Tibial nerve (tissue), 4 donors: ENCODE results near the gene PPFIBP2. TPM values are rescaled to one million over a fixed set of nuclear protein-coding genes. Genes with fewer than 3 reads are reported as not detected.

ENCODE experiments used
- DNase-seq, 2 donors: peaks; one replicate each; pipeline ENCODE4 v3.0.0-alpha.2; 2019; ENCODE audit warnings: low spot score in 2 of 2
- H3K27ac ChIP-seq, 4 donors: fragments of 200-600 bp; sonication (generic) in 3 of 4; one replicate each; pipeline ENCODE4 v1.5.1; 2017 to 2019; ENCODE audit warnings: mild to moderate bottlenecking in 1 of 4
- H3K27me3 ChIP-seq, 2 donors: fragments of 200-600 bp; sonication (generic) in 1 of 2; one replicate each; pipeline versions ENCODE4 v1.5.1 to v1.6.0; 2017 to 2019
- H3K36me3 ChIP-seq, 3 donors: fragments of 200-600 bp; sonication (generic); one replicate each; pipeline ENCODE4 v1.5.1; 2018 to 2019
- H3K4me1 ChIP-seq, 4 donors: fragments of 200-600 bp; sonication (generic) in 3 of 4; one replicate each; pipeline ENCODE4 v1.5.1; 2017 to 2019
- H3K4me3 ChIP-seq, 4 donors: fragments of 200-600 bp; sonication (generic) in 3 of 4; one replicate each; pipeline ENCODE4 v1.5.1; 2017 to 2019; ENCODE audit warnings: mild to moderate bottlenecking in 1 of 4, moderate library complexity in 1 of 4
- H3K9me3 ChIP-seq, 4 donors: fragments of 200-600 bp; sonication (generic) in 3 of 4; one replicate each; pipeline ENCODE4 v1.5.1; 2017 to 2019
- EP300 ChIP-seq, 2 donors: sonication (generic); formaldehyde crosslinking; IDR thresholded peaks; one replicate each; pipeline ENCODE4 v1.6.1; 2017; ENCODE audit warnings: antibody characterized with exemption in 2 of 2, mild to moderate bottlenecking in 1 of 2
- POLR2A ChIP-seq, 2 donors: fragments of 450-650 bp; IDR thresholded peaks; one replicate each; pipeline ENCODE4 v1.6.1; 2017; ENCODE audit warnings: antibody characterized with exemption in 2 of 2, mild to moderate bottlenecking in 2 of 2, moderate library complexity in 2 of 2
- WGBS, 2 donors: methylation state at CpG; one replicate each; pipeline ENCODE4 v1.1.5; 2018; 5-methylcytosine and 5-hydroxymethylcytosine counted together
- total RNA-seq, 4 donors: library from RNA; depleted of rRNA; stranded (reverse); fragments of >200 nt; gene quantifications; one replicate each; pipeline ENCODE4 v1.1.0, GENCODE V29; 2016
- TF ChIP-seq, protein P1 (sequence below), 5 experiments: fragments of 200-600 bp in 3 of 5; fragments of 450-650 bp in 2 of 5; sonication (generic) in 3 of 5; IDR thresholded peaks; one replicate each; pipeline ENCODE4 v1.5.1; 2016 to 2019; ENCODE audit warnings: antibody characterized with exemption in 5 of 5, mild to moderate bottlenecking in 3 of 5, moderate library complexity in 2 of 5

Gene PPFIBP2
- total RNA-seq, 4 donors from 2014 or later: 19.8 to 110 (median 29.2) TPM

DNA sequence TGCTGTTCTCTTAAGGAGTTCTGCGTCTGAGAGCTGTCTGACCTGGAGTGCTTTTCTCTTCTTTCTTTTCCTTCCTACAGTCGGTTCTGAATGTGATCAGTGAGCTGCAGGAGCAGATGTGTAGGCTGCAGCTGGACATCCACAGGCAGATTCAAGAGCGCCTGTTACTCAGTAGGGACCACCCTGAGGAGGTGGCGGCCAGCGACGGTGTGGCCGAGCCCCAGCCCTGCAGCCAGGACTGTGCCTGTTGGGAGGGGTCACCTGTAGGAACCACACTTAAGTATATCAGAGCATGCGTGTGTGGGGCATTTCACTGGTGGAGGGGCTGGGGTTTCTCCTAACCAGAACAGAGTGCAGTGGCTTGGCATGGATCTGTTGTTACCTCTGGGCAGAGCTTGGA, 103.2 kb downstream of the PPFIBP2 start:
- 91% methylated on average over 8 of the region's 8 CpGs for WGBS, 2 donors
- TF ChIP-seq, protein P1, sequence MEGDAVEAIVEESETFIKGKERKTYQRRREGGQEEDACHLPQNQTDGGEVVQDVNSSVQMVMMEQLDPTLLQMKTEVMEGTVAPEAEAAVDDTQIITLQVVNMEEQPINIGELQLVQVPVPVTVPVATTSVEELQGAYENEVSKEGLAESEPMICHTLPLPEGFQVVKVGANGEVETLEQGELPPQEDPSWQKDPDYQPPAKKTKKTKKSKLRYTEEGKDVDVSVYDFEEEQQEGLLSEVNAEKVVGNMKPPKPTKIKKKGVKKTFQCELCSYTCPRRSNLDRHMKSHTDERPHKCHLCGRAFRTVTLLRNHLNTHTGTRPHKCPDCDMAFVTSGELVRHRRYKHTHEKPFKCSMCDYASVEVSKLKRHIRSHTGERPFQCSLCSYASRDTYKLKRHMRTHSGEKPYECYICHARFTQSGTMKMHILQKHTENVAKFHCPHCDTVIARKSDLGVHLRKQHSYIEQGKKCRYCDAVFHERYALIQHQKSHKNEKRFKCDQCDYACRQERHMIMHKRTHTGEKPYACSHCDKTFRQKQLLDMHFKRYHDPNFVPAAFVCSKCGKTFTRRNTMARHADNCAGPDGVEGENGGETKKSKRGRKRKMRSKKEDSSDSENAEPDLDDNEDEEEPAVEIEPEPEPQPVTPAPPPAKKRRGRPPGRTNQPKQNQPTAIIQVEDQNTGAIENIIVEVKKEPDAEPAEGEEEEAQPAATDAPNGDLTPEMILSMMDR (IDR thresholded peaks at IDR 0.05): no peak
- TF ChIP-seq EP300 (IDR thresholded peaks at IDR 0.05) (no peak), POLR2A (IDR thresholded peaks at IDR 0.05) (no peak)
- no peak for DNase-seq
- H3K4me1 ChIP-seq: peaks cover 0 to 5% (median 0%) of the 10 kb centered on the region in 4 donors
- no peaks in the 10 kb centered on the region for H3K27me3 ChIP-seq
- H3K4me3 ChIP-seq: no peak overlapping the region
- H3K36me3 ChIP-seq: peaks cover 0 to 58% (median 0%) of the 10 kb centered on the region in 3 donors
- H3K9me3 ChIP-seq: no peaks in the 10 kb centered on the region
- H3K27ac ChIP-seq: no peak overlapping the region

DNA sequence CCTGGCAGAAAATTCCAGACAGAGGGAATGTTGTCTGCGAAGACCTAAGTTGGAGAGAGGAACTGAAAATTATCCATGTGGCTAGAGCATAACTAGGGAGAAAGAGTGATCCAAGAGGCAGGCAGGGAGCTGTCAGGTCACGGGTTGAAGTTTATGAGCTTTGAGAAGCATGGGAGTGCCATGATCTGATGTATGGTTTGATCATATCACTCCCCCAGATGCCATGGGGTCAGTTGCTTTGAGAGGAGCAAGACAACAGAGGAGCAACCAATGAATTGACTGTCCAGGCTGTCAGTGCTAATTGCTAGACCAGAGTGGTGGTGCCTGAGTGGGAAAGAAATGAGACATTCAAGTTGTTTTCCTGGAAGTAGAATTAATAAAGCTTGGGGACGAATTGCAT, 105.5 kb downstream of the PPFIBP2 start:
- DNase-seq: no peak
- no peaks in the 10 kb centered on the region for H3K4me1 ChIP-seq
- H3K36me3 ChIP-seq: peaks cover 0 to 61% (median 0%) of the 10 kb centered on the region in 3 donors
- H3K27me3 ChIP-seq: no peaks in the 10 kb centered on the region
- H3K27ac ChIP-seq: no peak overlapping the region
- no peak overlapping the region for H3K4me3 ChIP-seq
- WGBS, 2 donors: 90 to 96% methylated on average over 3 of the region's 3 CpGs
- TF ChIP-seq, protein P1 (IDR thresholded peaks at IDR 0.05): no peak
- TF ChIP-seq POLR2A (IDR thresholded peaks at IDR 0.05): no peak
- TF ChIP-seq EP300 (IDR thresholded peaks at IDR 0.05): no peak
- H3K9me3 ChIP-seq: no peaks in the 10 kb centered on the region

DNA sequence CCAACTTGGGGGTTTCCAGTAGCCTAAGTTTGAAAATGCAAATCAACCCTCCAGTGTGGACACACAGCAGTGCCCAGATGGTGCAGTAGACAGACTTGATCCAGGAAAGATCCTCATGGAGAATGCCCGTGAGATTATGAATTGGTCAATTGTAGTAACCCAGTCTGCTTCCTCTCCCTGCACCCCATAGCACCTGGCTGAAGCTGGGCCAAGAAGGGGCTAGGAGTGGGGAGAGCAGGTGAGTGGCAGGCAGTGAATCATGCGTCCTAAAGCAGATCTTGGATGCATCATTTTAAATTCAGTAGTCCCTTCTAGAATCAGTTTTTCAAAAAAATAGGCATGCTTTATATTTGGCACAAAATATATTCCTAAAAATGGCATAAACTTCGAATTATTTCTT, 107.3 kb downstream of the PPFIBP2 start:
- Histone ChIP-seq H3K4me3 (no peak overlapping the region), H3K9me3 (no peaks in the 10 kb centered on the region), H3K27ac (no peak overlapping the region), H3K36me3 (peaks cover 0 to 77% (median 0%) of the 10 kb centered on the region in 3 donors), H3K27me3 (no peaks in the 10 kb centered on the region), H3K4me1 (no peaks in the 10 kb centered on the region)
- TF ChIP-seq, protein P1 (IDR thresholded peaks at IDR 0.05): no peak
- TF ChIP-seq EP300 (IDR thresholded peaks at IDR 0.05) (no peak), POLR2A (IDR thresholded peaks at IDR 0.05) (no peak)
- DNase-seq: no peak
- WGBS, 2 donors: 70 to 77% methylated on average over 3 of the region's 3 CpGs

DNA sequence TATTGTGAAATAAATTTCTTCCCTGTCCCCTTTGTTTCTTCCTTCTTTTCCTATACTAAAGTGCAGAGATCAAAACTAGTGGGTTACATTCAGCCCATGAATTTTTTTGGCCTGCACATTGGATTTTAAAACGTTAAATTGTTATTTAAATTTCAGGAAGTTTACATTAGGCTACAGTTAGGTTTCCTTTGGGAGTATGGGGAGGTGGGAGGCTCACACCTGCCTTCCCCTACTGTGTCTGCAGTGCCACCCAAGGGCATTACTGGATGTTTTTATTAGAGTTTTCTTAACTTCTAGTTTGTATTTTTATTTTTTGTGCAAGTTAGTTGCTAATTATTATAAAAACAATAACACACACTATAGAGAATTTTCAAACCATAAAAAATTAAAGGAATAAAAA, 107.8 kb downstream of the PPFIBP2 start:
- no peak overlapping the region for H3K27ac ChIP-seq
- TF ChIP-seq EP300 (IDR thresholded peaks at IDR 0.05) (no peak), POLR2A (IDR thresholded peaks at IDR 0.05) (no peak)
- TF ChIP-seq, protein P1 (IDR thresholded peaks at IDR 0.05): no peak
- WGBS, 2 donors: 4 to 9% methylated on average over 1 of the region's 1 CpG
- H3K27me3 ChIP-seq: no peaks in the 10 kb centered on the region
- no peak for DNase-seq
- peaks cover 0 to 77% (median 0%) of the 10 kb centered on the region in 3 donors for H3K36me3 ChIP-seq
- no peaks in the 10 kb centered on the region for H3K9me3 ChIP-seq
- H3K4me1 ChIP-seq: no peaks in the 10 kb centered on the region
- H3K4me3 ChIP-seq: no peak overlapping the region

DNA sequence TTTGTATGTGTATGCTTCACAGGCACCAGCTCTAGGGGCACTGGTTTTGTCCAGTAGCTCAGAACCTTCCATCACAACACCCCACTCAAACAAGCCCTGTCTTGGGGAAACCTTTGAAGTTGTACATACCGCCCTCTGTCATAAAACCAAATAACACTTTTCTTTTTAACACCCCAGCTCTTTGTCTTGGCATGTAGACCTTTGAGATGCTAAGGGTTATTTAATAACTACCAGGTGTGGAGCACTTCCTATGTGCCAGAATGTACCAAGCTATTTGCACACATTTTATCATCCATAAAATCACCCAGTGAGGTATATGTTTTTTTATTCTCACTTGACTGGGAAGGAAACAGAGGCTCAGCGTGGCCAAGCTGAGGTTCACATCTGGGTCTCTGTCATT, 108.9 kb downstream of the PPFIBP2 start:
- Histone ChIP-seq H3K4me1 (no peaks in the 10 kb centered on the region), H3K36me3 (peaks cover 0 to 78% (median 0%) of the 10 kb centered on the region in 3 donors), H3K27ac (no peak overlapping the region), H3K27me3 (no peaks in the 10 kb centered on the region), H3K4me3 (no peak overlapping the region), H3K9me3 (no peaks in the 10 kb centered on the region)
- 90 to 94% methylated on average over 2 of the region's 2 CpGs for WGBS, 2 donors
- TF ChIP-seq, protein P1 (IDR thresholded peaks at IDR 0.05): no peak
- TF ChIP-seq EP300 (IDR thresholded peaks at IDR 0.05) (no peak), POLR2A (IDR thresholded peaks at IDR 0.05) (no peak)
- DNase-seq: no peak
